PFSK-1 (cell line): ENCODE data around the gene ARL15.

ENCODE experiments used
- POLR2AphosphoS5 ChIP-seq: IDR thresholded peaks from 2 replicates; pipeline ENCODE4 v1.6.1; 2012; ENCODE audit warnings: low read depth, mild to moderate bottlenecking, control low read depth, low read length, moderate library complexity
- SIN3A ChIP-seq: IDR thresholded peaks from 2 replicates; pipeline ENCODE4 v1.6.1; 2012; ENCODE audit warnings: mild to moderate bottlenecking, low read length, moderate library complexity, borderline replicate concordance; ENCODE audit not compliant: insufficient read depth

DNA sequence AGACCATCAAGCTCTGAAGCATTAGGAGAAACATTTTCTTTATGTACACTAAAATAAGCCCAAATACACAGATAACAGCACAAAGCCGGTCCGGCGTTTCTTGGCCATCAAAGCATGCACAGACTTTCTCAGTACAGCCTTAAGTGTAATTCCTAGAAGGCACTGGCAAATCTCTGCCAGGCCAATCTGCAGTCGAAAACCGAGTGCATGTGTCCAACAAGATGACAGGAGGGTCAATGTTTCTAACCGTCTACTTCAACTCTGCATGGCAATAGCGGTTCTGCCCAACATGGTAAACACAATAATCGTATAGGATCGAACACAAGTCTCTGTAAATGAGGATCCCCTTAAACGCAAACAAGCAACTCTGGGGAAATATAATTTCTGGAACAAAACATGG lies 1.1 kb downstream of the ARL15 start:
- TF ChIP-seq SIN3A (no peak), POLR2AphosphoS5 (no peak)
